ENCODE results near the gene ITCH.

- TF ChIP-seq CTCF (IDR thresholded peaks at IDR 0.05; ENCODE audit: control extremely low read depth in 1 of 3, insufficient read depth in 1 of 3, low read depth in 1 of 3, low read length in 3 of 3), result no peak
- TF ChIP-seq CREB1 (IDR thresholded peaks at IDR 0.05), result no peak
- TF ChIP-seq ATF2 (IDR thresholded peaks at IDR 0.05; ENCODE audit: low read length), result no peak
Measured at GRCh38 chr20:34541264-34541901, 178.3 kb downstream of the ITCH start.
